ENCODE measurements around the gene LCN2.

The LCN2 gene

DNA sequence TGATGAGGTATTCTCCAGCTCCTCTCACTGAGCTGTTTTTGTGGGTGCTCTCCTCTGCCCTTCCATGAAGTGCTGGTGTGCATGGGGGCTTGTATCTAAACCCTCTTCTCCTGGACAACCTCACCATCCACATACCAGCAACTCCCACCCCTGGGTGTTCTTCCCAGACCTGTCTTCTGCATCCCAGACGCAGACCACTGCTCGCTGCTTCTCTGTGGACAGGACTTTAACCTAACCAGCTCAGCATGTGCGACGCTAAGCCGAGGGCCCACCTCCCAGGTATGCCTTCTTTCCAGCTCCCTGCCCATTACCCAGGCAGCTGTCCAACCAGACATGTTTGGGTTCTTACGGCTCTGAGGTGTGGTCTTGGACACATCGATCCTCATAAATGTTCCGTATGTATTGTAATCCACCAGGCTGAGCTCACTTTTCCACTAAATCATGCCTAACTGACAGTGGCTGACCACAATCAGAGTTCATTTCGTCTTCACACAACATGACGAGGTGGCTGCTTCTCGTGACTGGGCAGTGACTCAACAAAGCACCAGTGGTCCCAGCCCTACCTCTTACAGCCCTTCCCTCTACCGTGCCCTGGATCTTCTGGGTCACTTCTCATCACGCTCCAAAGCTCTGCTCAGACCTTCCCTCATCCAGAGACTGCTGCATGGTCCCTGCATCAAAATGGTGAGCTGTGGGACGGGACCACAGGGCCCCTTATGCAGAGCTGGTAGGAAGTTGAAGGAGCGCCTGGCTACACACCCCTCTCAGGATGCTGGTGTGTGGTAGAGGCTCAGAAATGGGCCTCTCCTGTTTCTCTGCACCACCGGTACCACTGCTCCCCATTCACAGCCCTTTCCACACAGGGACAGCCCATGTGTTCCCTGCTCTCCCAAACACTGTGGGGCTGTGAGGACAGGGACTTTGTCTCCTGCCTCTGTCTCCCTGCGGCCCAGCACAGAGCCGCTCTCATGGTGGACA, 12.1 kb upstream of the LCN2 start:
- TF ChIP-seq EZH2 (optimal IDR thresholded peaks at IDR 0.05; ENCODE audit: low read depth, low read length) (no peak), EZH2phosphoT487 (IDR thresholded peaks at IDR 0.05; ENCODE audit: low read length) (no peak)
- TF ChIP-seq, protein P1, sequence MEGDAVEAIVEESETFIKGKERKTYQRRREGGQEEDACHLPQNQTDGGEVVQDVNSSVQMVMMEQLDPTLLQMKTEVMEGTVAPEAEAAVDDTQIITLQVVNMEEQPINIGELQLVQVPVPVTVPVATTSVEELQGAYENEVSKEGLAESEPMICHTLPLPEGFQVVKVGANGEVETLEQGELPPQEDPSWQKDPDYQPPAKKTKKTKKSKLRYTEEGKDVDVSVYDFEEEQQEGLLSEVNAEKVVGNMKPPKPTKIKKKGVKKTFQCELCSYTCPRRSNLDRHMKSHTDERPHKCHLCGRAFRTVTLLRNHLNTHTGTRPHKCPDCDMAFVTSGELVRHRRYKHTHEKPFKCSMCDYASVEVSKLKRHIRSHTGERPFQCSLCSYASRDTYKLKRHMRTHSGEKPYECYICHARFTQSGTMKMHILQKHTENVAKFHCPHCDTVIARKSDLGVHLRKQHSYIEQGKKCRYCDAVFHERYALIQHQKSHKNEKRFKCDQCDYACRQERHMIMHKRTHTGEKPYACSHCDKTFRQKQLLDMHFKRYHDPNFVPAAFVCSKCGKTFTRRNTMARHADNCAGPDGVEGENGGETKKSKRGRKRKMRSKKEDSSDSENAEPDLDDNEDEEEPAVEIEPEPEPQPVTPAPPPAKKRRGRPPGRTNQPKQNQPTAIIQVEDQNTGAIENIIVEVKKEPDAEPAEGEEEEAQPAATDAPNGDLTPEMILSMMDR (IDR thresholded peaks at IDR 0.05; ENCODE audit: low read length) = no peak
- Histone ChIP-seq H3K27me3 (replicated peaks; ENCODE audit: insufficient read depth, low read length) (peaks cover 37% of the 10 kb centered on the region), H3K4me1 (ENCODE audit: low read length) (no peaks in the 10 kb centered on the region), H3K36me3 (replicated peaks; ENCODE audit: insufficient read depth, low read length) (no peaks in the 10 kb centered on the region), H3K27ac (ENCODE audit: low read length) (no peak overlapping the region), H3K9ac (ENCODE audit: low read length) (no peak overlapping the region), H2AFZ (ENCODE audit: low read length) (no peak overlapping the region), H3F3A (ENCODE audit: insufficient read depth, low read length) (no peaks in the 10 kb centered on the region), H3K9me3 (replicated peaks; ENCODE audit: insufficient read depth, low read length) (no peaks in the 10 kb centered on the region), H4K20me1 (ENCODE audit: insufficient read depth, low read length) (no peaks in the 10 kb centered on the region), H3K79me2 (ENCODE audit: low read length) (no peaks in the 10 kb centered on the region), H3K4me3 (ENCODE audit: low read length) (no peak overlapping the region), H3K9me2 (replicated peaks; ENCODE audit: insufficient read depth, low read length) (no peaks in the 10 kb centered on the region), H3K4me2 (ENCODE audit: low read depth, low read length) (no peak overlapping the region)
- no peak for DNase-seq

GRCh38 chr9:128138001-128138400, 11.3 kb upstream of the LCN2 start:
- H3K4me2 ChIP-seq (ENCODE audit: low read depth, low read length) = no peak overlapping the region
- H3F3A ChIP-seq (ENCODE audit: insufficient read depth, low read length) = no peaks in the 10 kb centered on the region
- H3K4me3 ChIP-seq (ENCODE audit: low read length) = no peak overlapping the region
- H3K27me3 ChIP-seq (replicated peaks; ENCODE audit: insufficient read depth, low read length) = peaks cover 29% of the 10 kb centered on the region
- no peaks in the 10 kb centered on the region for H3K36me3 ChIP-seq (replicated peaks; ENCODE audit: insufficient read depth, low read length)
- H3K79me2 ChIP-seq (ENCODE audit: low read length) = no peaks in the 10 kb centered on the region
- no peak for TF ChIP-seq EZH2 (optimal IDR thresholded peaks at IDR 0.05; ENCODE audit: low read depth, low read length)
- TF ChIP-seq EZH2phosphoT487 (IDR thresholded peaks at IDR 0.05; ENCODE audit: low read length) = no peak
- TF ChIP-seq, protein P1 (IDR thresholded peaks at IDR 0.05; ENCODE audit: low read length) = no peak
- H4K20me1 ChIP-seq (ENCODE audit: insufficient read depth, low read length) = no peaks in the 10 kb centered on the region
- H3K9me3 ChIP-seq (replicated peaks; ENCODE audit: insufficient read depth, low read length) = no peaks in the 10 kb centered on the region
- no peak for DNase-seq
- H3K9ac ChIP-seq (ENCODE audit: low read length) = no peak overlapping the region
- H3K27ac ChIP-seq (ENCODE audit: low read length) = no peak overlapping the region
- H3K4me1 ChIP-seq (ENCODE audit: low read length) = no peaks in the 10 kb centered on the region
- no peaks in the 10 kb centered on the region for H3K9me2 ChIP-seq (replicated peaks; ENCODE audit: insufficient read depth, low read length)
- H2AFZ ChIP-seq (ENCODE audit: low read length) = no peak overlapping the region

DNA sequence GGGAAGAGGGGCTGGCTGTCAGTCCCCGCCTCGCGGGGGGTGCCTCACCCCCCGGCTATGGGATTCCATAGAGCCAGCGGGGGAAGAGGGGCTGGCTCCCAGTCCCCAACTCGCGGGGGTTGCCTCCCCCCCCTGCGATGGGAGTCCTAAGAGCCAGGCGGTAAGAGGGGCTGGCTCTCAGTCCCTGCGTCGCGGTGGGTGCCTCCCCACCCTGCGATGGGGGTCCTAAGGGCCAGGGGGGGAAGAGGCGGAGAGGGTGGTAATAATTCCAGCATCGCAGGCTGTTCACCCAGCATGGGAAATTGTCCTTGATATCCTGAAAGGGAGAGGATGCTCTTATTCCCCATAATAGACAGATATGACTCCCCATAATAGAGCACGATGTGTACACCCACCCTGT, 9.6 kb upstream of the LCN2 start:
- no peak overlapping the region for H3K9ac ChIP-seq (ENCODE audit: low read length)
- no peaks in the 10 kb centered on the region for H3K36me3 ChIP-seq (replicated peaks; ENCODE audit: insufficient read depth, low read length)
- no peak overlapping the region for H2AFZ ChIP-seq (ENCODE audit: low read length)
- no peaks in the 10 kb centered on the region for H3K9me2 ChIP-seq (replicated peaks; ENCODE audit: insufficient read depth, low read length)
- no peaks in the 10 kb centered on the region for H4K20me1 ChIP-seq (ENCODE audit: insufficient read depth, low read length)
- peaks cover 13% of the 10 kb centered on the region for H3K27me3 ChIP-seq (replicated peaks; ENCODE audit: insufficient read depth, low read length)
- H3K27ac ChIP-seq (ENCODE audit: low read length) = no peak overlapping the region
- TF ChIP-seq EZH2 (optimal IDR thresholded peaks at IDR 0.05; ENCODE audit: low read depth, low read length) = no peak
- TF ChIP-seq, protein P1 (IDR thresholded peaks at IDR 0.05; ENCODE audit: low read length) = no peak
- no peak for TF ChIP-seq EZH2phosphoT487 (IDR thresholded peaks at IDR 0.05; ENCODE audit: low read length)
- no peak overlapping the region for H3K4me3 ChIP-seq (ENCODE audit: low read length)
- H3K9me3 ChIP-seq (replicated peaks; ENCODE audit: insufficient read depth, low read length) = no peaks in the 10 kb centered on the region
- no peak overlapping the region for H3K4me2 ChIP-seq (ENCODE audit: low read depth, low read length)
- no peaks in the 10 kb centered on the region for H3K79me2 ChIP-seq (ENCODE audit: low read length)
- no peaks in the 10 kb centered on the region for H3F3A ChIP-seq (ENCODE audit: insufficient read depth, low read length)
- no peak for DNase-seq
- no peaks in the 10 kb centered on the region for H3K4me1 ChIP-seq (ENCODE audit: low read length)
